Tibial nerve (tissue), 4 donors: ENCODE results near the gene MRPS25. TPM values are rescaled to one million over a fixed set of nuclear protein-coding genes. Genes with fewer than 3 reads are reported as not detected.

Experiments used
- DNase-seq, 2 donors: peaks; one replicate each; pipeline ENCODE4 v3.0.0-alpha.2; 2019; ENCODE audit warnings: low spot score in 2 of 2
- H3K27ac ChIP-seq, 4 donors: fragments of 200-600 bp; sonication (generic) in 3 of 4; one replicate each; pipeline ENCODE4 v1.5.1; 2017 to 2019; ENCODE audit warnings: mild to moderate bottlenecking in 1 of 4
- H3K27me3 ChIP-seq, 2 donors: fragments of 200-600 bp; sonication (generic) in 1 of 2; one replicate each; pipeline versions ENCODE4 v1.5.1 to v1.6.0; 2017 to 2019
- H3K36me3 ChIP-seq, 3 donors: fragments of 200-600 bp; sonication (generic); one replicate each; pipeline ENCODE4 v1.5.1; 2018 to 2019
- H3K4me1 ChIP-seq, 4 donors: fragments of 200-600 bp; sonication (generic) in 3 of 4; one replicate each; pipeline ENCODE4 v1.5.1; 2017 to 2019
- H3K4me3 ChIP-seq, 4 donors: fragments of 200-600 bp; sonication (generic) in 3 of 4; one replicate each; pipeline ENCODE4 v1.5.1; 2017 to 2019; ENCODE audit warnings: mild to moderate bottlenecking in 1 of 4, moderate library complexity in 1 of 4
- H3K9me3 ChIP-seq, 4 donors: fragments of 200-600 bp; sonication (generic) in 3 of 4; one replicate each; pipeline ENCODE4 v1.5.1; 2017 to 2019
- EP300 ChIP-seq, 2 donors: sonication (generic); formaldehyde crosslinking; IDR thresholded peaks; one replicate each; pipeline ENCODE4 v1.6.1; 2017; ENCODE audit warnings: antibody characterized with exemption in 2 of 2, mild to moderate bottlenecking in 1 of 2
- POLR2A ChIP-seq, 2 donors: fragments of 450-650 bp; IDR thresholded peaks; one replicate each; pipeline ENCODE4 v1.6.1; 2017; ENCODE audit warnings: antibody characterized with exemption in 2 of 2, mild to moderate bottlenecking in 2 of 2, moderate library complexity in 2 of 2
- WGBS, 2 donors: methylation state at CpG; one replicate each; pipeline ENCODE4 v1.1.5; 2018; 5-methylcytosine and 5-hydroxymethylcytosine counted together
- total RNA-seq, 4 donors: library from RNA; depleted of rRNA; stranded (reverse); fragments of >200 nt; gene quantifications; one replicate each; pipeline ENCODE4 v1.1.0, GENCODE V29; 2016
- TF ChIP-seq, protein P1 (sequence below), 5 experiments: fragments of 200-600 bp in 3 of 5; fragments of 450-650 bp in 2 of 5; sonication (generic) in 3 of 5; IDR thresholded peaks; one replicate each; pipeline ENCODE4 v1.5.1; 2016 to 2019; ENCODE audit warnings: antibody characterized with exemption in 5 of 5, mild to moderate bottlenecking in 3 of 5, moderate library complexity in 2 of 5

MRPS25 gene
- total RNA-seq, 4 donors from 2014 or later, result 22.7 to 45.6 (median 30.7) TPM

DNA sequence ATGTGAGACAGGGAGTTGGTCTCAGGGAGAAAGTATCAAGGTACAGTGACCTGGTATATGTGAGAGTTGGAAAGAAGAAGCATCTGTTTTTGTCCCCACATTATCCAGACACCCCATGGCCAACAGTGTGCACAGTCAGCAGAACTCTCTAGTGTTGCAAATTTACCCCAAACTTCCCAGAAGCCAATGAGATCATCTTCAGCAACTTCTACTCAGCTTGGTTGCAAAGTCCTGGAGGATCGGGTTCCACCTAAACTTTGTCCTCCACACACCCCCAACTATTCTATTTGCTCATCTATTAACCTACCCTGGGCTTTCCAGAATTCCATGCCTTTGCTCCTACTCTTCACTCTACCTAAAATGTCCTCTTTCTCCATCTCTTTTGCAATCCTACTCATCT lies 18.1 kb upstream of the MRPS25 start:
- 84 to 85% methylated on average over 1 of the region's 1 CpG for WGBS, 2 donors
- no peaks in the 10 kb centered on the region for H3K4me1 ChIP-seq
- H3K27ac ChIP-seq, result no peak overlapping the region
- H3K36me3 ChIP-seq, result peaks cover 2 to 98% (median 11%) of the 10 kb centered on the region in 3 donors
- no peak for DNase-seq
- no peak overlapping the region for H3K4me3 ChIP-seq
- H3K9me3 ChIP-seq, result no peaks in the 10 kb centered on the region
- no peaks in the 10 kb centered on the region for H3K27me3 ChIP-seq
- TF ChIP-seq POLR2A (IDR thresholded peaks at IDR 0.05), result no peak
- no peak for TF ChIP-seq EP300 (IDR thresholded peaks at IDR 0.05)
- TF ChIP-seq, protein P1, sequence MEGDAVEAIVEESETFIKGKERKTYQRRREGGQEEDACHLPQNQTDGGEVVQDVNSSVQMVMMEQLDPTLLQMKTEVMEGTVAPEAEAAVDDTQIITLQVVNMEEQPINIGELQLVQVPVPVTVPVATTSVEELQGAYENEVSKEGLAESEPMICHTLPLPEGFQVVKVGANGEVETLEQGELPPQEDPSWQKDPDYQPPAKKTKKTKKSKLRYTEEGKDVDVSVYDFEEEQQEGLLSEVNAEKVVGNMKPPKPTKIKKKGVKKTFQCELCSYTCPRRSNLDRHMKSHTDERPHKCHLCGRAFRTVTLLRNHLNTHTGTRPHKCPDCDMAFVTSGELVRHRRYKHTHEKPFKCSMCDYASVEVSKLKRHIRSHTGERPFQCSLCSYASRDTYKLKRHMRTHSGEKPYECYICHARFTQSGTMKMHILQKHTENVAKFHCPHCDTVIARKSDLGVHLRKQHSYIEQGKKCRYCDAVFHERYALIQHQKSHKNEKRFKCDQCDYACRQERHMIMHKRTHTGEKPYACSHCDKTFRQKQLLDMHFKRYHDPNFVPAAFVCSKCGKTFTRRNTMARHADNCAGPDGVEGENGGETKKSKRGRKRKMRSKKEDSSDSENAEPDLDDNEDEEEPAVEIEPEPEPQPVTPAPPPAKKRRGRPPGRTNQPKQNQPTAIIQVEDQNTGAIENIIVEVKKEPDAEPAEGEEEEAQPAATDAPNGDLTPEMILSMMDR (IDR thresholded peaks at IDR 0.05), result no peak

DNA sequence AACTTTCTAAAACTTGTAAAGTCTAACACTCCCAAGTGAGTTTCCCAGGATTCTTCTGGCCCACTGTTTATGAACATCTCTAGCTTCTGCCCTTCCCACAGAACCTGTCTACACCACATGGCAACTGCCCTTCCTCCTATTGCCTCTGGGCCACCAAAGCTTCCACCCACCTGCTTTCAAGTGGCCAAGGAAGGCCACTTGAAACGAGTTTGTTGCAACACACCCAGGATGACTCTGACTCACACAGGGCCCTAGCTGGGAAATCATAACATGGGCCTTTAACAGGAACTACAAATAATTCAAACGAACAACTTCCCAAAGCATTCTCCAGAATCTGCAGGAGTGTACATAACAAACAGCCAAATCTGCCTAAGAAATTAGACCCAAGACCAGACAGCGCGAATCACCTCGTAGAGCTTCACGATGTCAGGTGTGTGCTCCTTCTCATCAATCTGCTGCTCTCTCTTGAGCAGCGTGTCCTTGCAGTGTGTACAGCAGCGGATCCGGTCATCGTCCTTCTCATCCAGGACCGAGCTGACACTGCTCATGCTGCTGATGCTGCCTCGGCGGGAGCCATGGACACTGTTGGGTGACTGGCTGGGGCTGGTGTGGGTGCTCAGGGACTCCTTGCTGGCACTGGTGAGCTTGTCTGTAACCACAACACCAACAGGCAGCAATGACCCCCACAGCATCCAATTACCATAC lies 17.0 kb upstream of the MRPS25 start:
- TF ChIP-seq EP300 (IDR thresholded peaks at IDR 0.05) (no peak), POLR2A (IDR thresholded peaks at IDR 0.05) (no peak)
- TF ChIP-seq, protein P1 (IDR thresholded peaks at IDR 0.05), result no peak
- H3K9me3 ChIP-seq, result no peaks in the 10 kb centered on the region
- H3K4me3 ChIP-seq, result no peak overlapping the region
- H3K36me3 ChIP-seq, result peaks cover 3 to 98% (median 18%) of the 10 kb centered on the region in 3 donors
- H3K27ac ChIP-seq, result no peak overlapping the region
- no peaks in the 10 kb centered on the region for H3K27me3 ChIP-seq
- no peaks in the 10 kb centered on the region for H3K4me1 ChIP-seq
- 92 to 95% methylated on average over 13 of the region's 13 CpGs for WGBS, 2 donors
- DNase-seq, result no peak

DNA sequence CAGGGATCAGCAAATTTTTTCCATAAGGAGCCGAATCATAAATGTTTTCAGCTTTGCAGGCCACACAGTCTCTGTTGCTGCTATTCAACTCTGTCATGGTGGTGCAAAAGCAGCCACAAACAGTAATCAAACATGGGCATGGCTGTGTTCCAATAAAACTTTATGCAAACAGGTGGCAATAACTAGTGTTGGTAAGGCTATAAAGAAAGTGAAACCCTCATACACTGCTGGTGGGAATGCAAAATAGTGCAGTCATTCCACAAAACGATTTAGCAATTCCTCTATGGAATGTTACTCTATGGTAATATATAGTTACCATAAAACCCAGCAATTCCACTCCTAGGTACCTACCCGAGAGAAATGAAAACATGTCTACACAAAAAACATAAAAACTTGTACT lies 14.0 kb upstream of the MRPS25 start:
- H3K27ac ChIP-seq, result no peak overlapping the region
- no peak for DNase-seq
- WGBS, 2 donors, result 85 to 88% methylated on average over 3 of the region's 3 CpGs
- H3K9me3 ChIP-seq, result no peaks in the 10 kb centered on the region
- TF ChIP-seq POLR2A (IDR thresholded peaks at IDR 0.05) (no peak), EP300 (IDR thresholded peaks at IDR 0.05) (no peak)
- TF ChIP-seq, protein P1 (IDR thresholded peaks at IDR 0.05), result no peak
- H3K27me3 ChIP-seq, result no peaks in the 10 kb centered on the region
- peaks cover 6 to 98% (median 37%) of the 10 kb centered on the region in 3 donors for H3K36me3 ChIP-seq
- no peak overlapping the region for H3K4me3 ChIP-seq
- H3K4me1 ChIP-seq, result no peaks in the 10 kb centered on the region

DNA sequence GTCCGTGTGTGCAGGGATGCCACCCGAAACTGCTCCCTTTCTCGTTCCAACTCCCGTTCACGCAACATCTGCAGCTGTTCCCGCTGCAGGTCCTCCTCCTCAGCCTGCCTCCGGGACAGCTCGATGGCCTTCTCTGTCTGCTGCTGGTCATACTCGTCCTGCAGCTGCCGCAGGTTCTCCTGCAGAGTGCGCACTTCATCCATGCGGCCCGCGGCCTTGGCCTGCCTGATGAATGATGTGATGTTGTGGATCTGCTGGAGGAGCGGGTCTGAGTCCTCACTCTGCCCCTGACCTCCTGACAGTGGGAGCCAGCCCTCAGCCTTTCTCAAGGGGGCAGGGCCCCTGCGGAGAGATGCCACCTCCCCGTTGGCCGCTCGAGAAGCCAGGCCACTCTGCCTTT lies 9.4 kb upstream of the MRPS25 start:
- Histone ChIP-seq H3K27ac (no peak overlapping the region), H3K9me3 (no peaks in the 10 kb centered on the region), H3K27me3 (no peaks in the 10 kb centered on the region), H3K4me3 (no peak overlapping the region), H3K4me1 (no peaks in the 10 kb centered on the region), H3K36me3 (peaks cover 6 to 95% (median 32%) of the 10 kb centered on the region in 3 donors)
- 90 to 92% methylated on average over 19 of the region's 19 CpGs for WGBS, 2 donors
- TF ChIP-seq POLR2A (IDR thresholded peaks at IDR 0.05) (no peak), EP300 (IDR thresholded peaks at IDR 0.05) (no peak)
- TF ChIP-seq, protein P1 (IDR thresholded peaks at IDR 0.05), result no peak
- no peak for DNase-seq

DNA sequence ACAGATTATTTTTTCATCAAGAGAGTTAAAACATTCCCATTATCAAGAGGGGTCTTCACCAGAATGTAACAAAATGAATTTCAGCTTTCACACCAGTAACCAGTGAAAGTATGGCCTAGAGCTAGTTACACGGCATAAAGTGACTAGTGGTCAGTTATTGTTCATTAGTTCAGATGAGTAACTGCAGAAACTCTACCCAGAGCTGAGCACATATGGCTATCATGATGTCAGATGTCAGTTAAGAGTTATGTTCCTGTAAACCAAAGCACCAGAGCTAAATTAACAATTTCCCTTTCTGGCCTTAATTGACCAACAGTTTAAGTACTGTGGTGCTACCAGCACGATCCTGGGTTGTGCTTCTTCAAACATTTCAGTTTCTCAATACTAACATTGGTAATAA lies 6.6 kb upstream of the MRPS25 start:
- WGBS, 2 donors, result 82 to 87% methylated on average over 2 of the region's 2 CpGs
- H3K4me3 ChIP-seq, result no peak overlapping the region
- peaks cover 2 to 74% (median 21%) of the 10 kb centered on the region in 3 donors for H3K36me3 ChIP-seq
- no peak for TF ChIP-seq EP300 (IDR thresholded peaks at IDR 0.05)
- no peak for TF ChIP-seq POLR2A (IDR thresholded peaks at IDR 0.05)
- TF ChIP-seq, protein P1 (IDR thresholded peaks at IDR 0.05), result no peak
- no peak overlapping the region for H3K27ac ChIP-seq
- no peak for DNase-seq
- H3K4me1 ChIP-seq, result no peaks in the 10 kb centered on the region
- no peaks in the 10 kb centered on the region for H3K9me3 ChIP-seq
- no peaks in the 10 kb centered on the region for H3K27me3 ChIP-seq
